GM20431 (cell line): ENCODE results near the gene BCAN.

Experiments
- in situ Hi-C: fragments of 300-500 bp; cut with MseI, MboI; formaldehyde crosslinking; loops from one replicate; pipeline ENCODE4 v1.15.0; 2020; ENCODE audit warnings: low sequenced_read_pairs; ENCODE audit not compliant: unreplicated experiment

The BCAN gene

GRCh38 chr1:156673387-156674121 is 31.6 kb downstream of the BCAN start:
- in situ Hi-C loops = no loop called here

GRCh38 chr1:156675210-156676113 is 33.5 kb downstream of the BCAN start:
- in situ Hi-C loops = no loop called here

- in situ Hi-C loops = no loop called here
Observed at GRCh38 chr1:156676114-156676819, 34.4 kb downstream of the BCAN start.

DNA sequence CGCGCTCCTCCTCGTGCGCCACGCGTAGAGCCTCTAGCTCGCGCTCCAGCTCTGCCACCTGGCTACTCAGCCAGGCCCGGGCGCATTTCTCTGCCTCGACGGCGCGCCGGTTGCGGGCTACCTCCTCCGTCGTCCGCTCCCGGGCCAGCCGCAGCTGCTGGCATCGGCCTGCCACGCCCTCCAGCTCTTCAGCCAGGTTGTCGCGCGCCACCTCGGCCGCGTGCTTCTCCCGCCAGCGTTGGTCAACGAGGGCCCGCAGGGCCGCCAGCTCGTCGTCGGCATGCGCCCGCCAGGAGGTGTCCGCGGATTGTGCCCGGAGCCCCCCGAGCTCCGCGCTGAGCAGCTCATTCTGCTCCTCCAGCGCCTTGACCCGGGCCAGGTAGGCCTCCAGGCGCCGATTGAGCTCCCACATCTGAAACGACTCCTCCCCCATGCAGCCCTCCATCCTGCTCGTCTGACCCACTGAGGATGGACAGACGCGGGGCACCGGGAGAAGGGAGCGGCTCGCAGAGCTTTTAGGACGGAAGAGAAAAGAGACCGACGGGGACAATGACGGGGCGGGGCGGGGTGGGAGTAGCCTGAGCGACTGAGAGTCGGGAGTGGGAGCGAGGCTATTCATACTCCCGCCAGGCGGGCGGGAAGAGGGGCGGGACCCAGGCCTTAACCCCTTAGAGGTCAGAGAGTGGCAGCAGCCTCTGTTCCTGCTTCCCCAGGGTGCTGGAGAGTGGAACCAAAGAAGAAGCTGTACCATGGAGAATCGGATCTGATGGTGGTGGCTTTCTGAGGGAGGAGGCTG is 35.1 kb downstream of the BCAN start, which contains the start of gene NES:
NES (minus strand) TSS at position 588 of the 796 bp plus-strand sequence; CDS start at position 445, 143 bp downstream.
- in situ Hi-C loops = no loop called here

GRCh38 chr1:156677616-156678596 is 36.0 kb downstream of the BCAN start:
- in situ Hi-C loops = no loop called here

- in situ Hi-C loops = no loop called here
Observed at GRCh38 chr1:156680056-156680455, 38.1 kb downstream of the BCAN start.

- in situ Hi-C loops = no loop called here
Observed at GRCh38 chr1:156681196-156681960, 39.5 kb downstream of the BCAN start.

GRCh38 chr1:156682166-156682890 is 40.4 kb downstream of the BCAN start:
- in situ Hi-C loops = no loop called here

- in situ Hi-C loops = no loop called here
Observed at GRCh38 chr1:156684227-156684782, 42.4 kb downstream of the BCAN start.

GRCh38 chr1:156689035-156689952 is 47.4 kb downstream of the BCAN start:
- in situ Hi-C loops = no loop called here

- in situ Hi-C loops = no loop called here
Observed at GRCh38 chr1:156689953-156690674, 48.2 kb downstream of the BCAN start.

DNA sequence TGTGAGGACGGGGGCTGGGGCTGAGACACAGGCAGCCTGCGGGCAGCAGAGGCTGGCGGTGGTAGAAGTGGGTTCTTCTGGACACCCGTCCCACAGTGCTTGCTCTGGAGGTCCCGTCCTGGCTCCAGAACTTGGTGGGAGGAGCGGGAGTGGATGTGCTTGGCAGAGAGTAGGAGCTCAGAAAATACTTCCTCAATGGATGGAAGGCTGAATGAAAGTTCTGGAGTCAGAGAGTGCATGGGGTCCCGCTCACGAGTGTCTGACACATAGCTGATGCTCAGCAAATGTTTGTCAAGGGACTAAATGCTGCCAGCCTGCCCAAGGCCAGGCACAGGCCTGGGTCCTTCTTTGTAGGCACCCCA is 48.7 kb downstream of the BCAN start:
- in situ Hi-C loops = no loop called here

DNA sequence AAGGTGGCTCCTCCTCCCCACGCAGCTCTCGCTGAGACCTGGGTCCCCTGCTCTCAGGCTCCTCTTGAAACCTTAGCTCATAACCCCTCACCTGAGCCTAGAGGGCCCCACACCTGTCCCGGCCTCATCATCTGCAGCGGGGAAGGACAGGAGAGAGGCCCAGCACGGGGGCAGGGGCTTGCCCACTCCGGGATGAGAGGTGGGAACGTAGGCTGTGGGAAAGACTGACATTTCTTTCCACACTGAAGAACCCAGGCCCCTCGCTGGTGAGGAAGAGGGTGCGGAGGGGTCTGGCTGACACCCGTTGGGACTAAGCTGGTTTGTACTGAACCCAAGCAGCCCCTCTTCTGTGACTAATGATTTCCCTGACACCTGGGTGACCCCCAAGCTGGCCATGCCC is 49.3 kb downstream of the BCAN start:
- in situ Hi-C loops = no loop called here

- in situ Hi-C loops = no loop called here
Observed at GRCh38 chr1:156691665-156692440, 49.9 kb downstream of the BCAN start.
